GM19099 (cell line): ENCODE results near the gene WNT5A.

Experiments used
- POLR2A ChIP-seq: IDR thresholded peaks from 3 replicates; pipeline ENCODE4 v1.6.1; 2011; ENCODE audit warnings: low read depth; ENCODE audit not compliant: insufficient read length; ENCODE audit errors: extremely low read depth

The WNT5A gene

DNA sequence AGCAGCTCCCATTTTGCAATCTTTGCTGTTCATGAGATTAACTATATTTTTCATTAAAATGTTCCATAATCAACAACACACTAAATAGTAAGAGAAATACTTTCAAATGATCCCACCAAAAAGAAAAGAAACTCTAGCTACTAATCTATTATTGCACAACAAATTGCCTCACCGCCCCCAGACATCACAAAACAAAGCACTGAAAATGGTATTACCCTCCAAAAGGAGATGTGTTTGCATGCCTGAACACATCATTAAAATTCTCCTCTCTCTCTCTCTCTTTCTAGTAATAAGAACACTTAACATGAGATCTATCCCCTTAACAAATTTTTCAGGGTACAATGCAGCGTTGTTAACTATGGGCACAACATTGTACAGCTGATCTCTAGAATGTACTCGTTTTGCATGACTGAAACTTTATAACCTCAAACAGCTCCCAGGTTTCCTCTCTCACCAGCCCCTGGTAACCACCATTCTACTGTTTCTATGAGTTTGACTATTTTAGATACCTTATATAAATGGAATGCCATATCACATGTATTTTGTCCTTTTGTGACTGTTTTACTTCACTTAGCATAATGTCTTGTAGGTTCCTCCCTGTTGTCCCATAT is 33.1 kb downstream of the WNT5A start:
- no peak for TF ChIP-seq POLR2A

DNA sequence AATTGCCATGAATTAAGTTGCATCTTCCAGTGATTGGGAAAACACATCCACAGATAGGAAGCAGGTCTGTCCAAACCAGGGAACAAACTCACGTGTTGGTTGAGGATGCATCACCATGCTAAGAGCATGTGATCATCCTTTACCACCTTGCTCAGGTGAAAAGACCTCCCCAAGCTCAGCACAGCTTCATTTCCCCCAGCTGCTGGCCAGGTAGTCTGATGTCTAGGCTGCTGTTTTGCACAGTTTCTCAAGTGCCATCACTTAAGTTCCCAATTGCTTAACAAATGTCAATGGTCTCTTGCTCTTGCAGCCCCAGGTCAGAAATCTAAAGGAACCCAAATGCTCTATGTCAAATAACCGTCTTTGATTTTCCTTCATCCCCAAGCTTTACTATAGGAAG is 34.2 kb downstream of the WNT5A start:
- TF ChIP-seq POLR2A: no peak

- TF ChIP-seq POLR2A: no peak
These were observed 37.6 kb downstream of the WNT5A start for GRCh38 chr3:55449527-55449926.

GRCh38 chr3:55446850-55447249 is 40.3 kb downstream of the WNT5A start:
- no peak for TF ChIP-seq POLR2A

GRCh38 chr3:55445551-55445950 is 41.6 kb downstream of the WNT5A start:
- no peak for TF ChIP-seq POLR2A

DNA sequence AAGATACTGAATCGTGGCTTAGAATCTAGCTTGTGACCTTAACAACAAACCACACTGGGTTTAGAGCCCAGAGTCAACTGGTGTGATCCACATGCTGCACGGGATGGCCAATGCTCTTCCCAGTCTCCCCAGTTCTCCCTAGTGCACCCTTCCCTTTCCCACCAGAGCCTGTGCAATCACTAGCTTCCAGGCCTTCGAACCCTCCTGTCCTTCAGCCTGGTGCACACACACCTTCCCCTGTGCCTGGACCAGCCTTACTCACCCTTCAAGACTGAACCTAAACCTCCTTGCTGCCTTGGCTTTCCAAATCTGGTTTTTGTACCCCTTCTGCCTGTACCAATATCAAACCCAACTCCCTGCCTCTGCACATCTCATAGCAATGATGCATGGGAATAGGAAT is 43.8 kb downstream of the WNT5A start:
- TF ChIP-seq POLR2A: no peak

GRCh38 chr3:55442861-55443260 is 44.2 kb downstream of the WNT5A start:
- TF ChIP-seq POLR2A: no peak

GRCh38 chr3:55441499-55441898 is 45.6 kb downstream of the WNT5A start:
- TF ChIP-seq POLR2A: no peak

DNA sequence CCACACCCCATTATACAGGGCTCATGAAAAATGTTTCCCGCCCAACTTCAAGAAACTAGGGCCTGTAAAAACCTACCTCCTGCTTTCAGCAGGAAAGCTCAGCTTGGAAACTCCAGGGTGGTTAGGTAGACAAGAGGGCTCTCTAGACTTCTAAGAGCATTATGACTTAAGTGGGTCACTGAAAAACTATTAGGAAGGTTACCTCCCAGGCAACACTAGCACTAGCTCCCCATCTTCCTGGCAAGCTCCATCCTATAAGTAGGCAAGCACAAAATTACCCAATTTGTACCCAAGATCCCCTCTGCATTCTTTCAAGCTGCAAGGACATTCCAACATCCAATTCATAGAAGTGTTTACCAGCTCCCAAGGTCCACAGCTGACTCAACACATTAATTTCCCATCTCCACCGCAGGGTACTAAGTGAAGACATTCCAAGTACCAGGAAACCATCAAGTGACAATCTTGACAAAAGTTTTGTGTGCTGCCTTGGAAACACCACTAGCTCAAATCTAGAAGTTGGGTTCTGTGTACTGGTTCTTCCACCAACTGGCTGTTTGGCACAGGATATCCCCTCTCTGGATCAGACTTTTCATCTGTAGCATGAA is 46.9 kb downstream of the WNT5A start:
- no peak for TF ChIP-seq POLR2A

DNA sequence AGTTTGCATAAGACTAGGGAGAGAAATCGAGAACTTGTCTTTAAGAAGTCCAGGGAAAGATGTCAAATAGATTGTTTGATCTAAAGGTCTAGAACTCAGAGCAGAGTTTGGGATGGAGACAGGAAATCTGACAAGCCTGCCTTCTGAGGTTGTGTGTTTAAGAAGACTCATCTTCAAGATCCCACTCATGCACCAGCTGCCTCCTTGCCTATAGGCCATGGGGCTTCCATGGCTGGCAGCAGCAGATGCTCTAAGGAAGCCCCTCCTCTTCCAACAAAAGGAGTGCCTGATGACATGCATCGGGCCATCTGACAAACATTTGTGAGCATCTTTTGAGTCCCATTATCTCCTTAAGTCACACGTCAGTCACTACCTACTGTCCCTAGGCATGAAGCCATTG is 47.4 kb downstream of the WNT5A start:
- no peak for TF ChIP-seq POLR2A

DNA sequence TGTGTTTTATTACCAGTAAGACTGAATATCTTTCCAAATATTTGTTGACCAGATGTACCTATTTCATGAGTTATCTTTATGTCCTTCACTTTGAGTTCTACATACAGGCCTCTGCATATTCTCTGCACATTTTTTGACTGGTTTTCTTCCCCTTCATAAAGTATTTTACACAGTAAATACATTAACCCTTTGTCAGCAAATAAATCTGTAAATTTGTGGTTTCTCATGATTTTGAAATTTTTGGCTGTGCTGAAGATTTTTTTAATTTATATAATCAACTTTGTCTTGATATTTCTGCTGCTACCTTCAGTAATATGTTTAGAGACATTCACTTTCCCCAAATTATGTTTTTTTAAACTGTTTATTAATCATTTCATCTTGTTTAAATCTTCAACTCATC is 50.5 kb downstream of the WNT5A start:
- TF ChIP-seq POLR2A: no peak

- no peak for TF ChIP-seq POLR2A
These were observed 51.6 kb downstream of the WNT5A start for GRCh38 chr3:55435491-55435890.

DNA sequence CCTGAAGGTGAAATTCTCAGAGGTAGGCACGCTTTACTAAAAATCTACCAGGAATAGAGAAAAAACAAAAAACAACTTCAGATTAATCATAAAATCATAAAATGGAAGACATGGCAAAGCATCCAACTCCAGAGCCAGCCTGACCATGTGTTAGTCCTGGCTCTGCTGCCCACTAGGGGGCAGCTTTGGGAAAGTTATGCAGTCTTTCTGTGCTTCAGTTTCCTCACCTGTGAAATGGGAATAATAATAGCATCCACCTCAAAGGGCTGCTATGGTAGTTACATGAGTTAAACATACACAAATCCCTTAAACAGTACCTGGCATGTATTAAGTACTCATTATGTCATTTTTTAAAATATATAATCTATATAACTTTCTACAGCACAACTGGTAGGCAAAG is 52.3 kb downstream of the WNT5A start:
- no peak for TF ChIP-seq POLR2A

DNA sequence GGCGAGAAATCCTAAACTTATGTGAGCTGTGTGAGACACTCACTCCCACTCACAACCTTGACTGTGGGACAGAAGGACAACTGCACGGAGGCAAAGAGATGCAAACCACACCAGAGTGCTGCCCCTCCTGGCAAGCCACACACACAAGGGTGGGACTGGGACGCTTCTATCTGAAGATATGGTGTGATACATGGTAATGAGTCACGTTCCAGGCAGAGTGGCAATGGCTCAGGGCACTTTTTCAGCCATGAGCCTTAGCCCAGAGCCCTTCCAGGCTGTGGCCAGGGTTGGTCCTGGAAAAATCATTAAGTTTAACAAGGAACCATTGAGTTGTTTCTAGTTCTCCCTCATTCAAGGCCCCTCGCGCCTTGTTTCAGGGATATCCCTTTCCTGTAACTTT is 56.1 kb downstream of the WNT5A start:
- no peak for TF ChIP-seq POLR2A

- no peak for TF ChIP-seq POLR2A
These were observed 59.4 kb downstream of the WNT5A start for GRCh38 chr3:55427739-55428138.

- no peak for TF ChIP-seq POLR2A
These were observed 60.6 kb downstream of the WNT5A start for GRCh38 chr3:55426486-55426885.

DNA sequence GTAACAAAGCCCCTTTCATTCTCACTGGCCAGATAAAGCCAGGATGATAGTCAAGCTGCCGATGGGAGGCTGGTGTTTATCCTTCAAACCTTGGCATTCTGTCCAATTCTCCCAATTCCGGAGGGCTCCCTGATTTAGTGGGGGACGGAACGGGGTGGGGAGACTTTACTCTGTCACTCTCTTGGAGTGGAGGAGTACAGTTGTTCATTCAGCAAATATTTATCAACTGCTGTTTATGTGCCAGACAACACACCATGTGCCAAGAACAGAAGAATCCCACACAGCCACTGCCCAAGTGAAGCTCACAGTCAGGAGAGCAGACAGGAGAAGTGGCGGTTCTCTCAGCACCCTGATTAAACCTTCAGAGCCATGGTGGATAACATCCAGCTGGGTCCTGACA is 63.3 kb downstream of the WNT5A start:
- TF ChIP-seq POLR2A: no peak
